ENCODE measurements around the gene CNTFR.

Gene CNTFR

DNA sequence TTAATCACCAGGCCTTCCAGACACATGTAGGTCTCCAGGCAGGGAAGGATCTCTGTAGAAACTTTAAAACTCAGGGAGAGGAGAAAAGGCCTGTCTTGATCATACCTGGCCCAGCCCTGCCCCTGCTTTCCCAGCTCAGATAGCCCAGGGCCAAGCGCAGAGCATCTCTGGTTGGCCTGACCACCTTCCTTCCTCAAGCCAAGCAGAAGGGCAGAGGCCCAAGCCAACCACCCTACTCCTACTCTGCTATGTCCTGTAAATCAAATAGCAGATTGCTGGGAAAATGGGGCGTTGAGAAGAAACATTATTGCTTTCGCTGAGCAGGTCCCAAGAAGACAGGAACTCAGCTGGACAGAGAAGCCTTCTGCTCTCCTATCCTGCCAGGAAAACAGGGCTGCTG is 81.1 kb downstream of the CNTFR start:
- no peaks in the 10 kb centered on the region for H3K36me3 ChIP-seq
- TF ChIP-seq, protein P1, sequence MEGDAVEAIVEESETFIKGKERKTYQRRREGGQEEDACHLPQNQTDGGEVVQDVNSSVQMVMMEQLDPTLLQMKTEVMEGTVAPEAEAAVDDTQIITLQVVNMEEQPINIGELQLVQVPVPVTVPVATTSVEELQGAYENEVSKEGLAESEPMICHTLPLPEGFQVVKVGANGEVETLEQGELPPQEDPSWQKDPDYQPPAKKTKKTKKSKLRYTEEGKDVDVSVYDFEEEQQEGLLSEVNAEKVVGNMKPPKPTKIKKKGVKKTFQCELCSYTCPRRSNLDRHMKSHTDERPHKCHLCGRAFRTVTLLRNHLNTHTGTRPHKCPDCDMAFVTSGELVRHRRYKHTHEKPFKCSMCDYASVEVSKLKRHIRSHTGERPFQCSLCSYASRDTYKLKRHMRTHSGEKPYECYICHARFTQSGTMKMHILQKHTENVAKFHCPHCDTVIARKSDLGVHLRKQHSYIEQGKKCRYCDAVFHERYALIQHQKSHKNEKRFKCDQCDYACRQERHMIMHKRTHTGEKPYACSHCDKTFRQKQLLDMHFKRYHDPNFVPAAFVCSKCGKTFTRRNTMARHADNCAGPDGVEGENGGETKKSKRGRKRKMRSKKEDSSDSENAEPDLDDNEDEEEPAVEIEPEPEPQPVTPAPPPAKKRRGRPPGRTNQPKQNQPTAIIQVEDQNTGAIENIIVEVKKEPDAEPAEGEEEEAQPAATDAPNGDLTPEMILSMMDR (IDR thresholded peaks at IDR 0.05; ENCODE audit: low read depth, low read length) = no peak
- no peaks in the 10 kb centered on the region for H3K27me3 ChIP-seq
- no peak for DNase-seq
- peaks cover 7% of the 10 kb centered on the region for H3K4me1 ChIP-seq
- no peak overlapping the region for H3K4me3 ChIP-seq (ENCODE audit: low read depth, low read length)
- H3K9me3 ChIP-seq = no peaks in the 10 kb centered on the region

DNA sequence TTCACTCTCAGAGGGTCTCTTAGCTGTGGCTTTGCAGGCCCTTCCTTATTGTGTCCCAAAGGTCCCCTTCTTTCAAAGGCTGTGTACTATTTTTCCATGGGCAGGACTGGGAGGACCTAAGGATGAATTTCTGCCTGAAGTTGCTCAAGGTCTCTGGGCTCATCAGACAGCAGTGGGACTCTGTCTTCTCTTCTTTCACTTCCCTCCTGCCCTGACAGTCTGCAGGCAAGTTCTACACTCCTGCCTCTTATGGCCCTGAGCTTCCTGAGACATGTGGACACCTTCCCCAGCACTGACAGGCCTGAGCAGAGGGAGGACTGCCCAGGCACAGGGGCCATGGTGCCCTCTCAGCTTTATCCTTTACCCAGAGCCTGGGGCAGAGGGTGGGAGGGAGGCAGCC is 81.6 kb downstream of the CNTFR start:
- Histone ChIP-seq H3K4me1 (peaks cover 2% of the 10 kb centered on the region), H3K36me3 (no peaks in the 10 kb centered on the region), H3K9me3 (no peaks in the 10 kb centered on the region), H3K27me3 (no peaks in the 10 kb centered on the region), H3K4me3 (ENCODE audit: low read depth, low read length) (no peak overlapping the region)
- no peak for DNase-seq
- TF ChIP-seq, protein P1 (IDR thresholded peaks at IDR 0.05; ENCODE audit: low read depth, low read length) = no peak

DNA sequence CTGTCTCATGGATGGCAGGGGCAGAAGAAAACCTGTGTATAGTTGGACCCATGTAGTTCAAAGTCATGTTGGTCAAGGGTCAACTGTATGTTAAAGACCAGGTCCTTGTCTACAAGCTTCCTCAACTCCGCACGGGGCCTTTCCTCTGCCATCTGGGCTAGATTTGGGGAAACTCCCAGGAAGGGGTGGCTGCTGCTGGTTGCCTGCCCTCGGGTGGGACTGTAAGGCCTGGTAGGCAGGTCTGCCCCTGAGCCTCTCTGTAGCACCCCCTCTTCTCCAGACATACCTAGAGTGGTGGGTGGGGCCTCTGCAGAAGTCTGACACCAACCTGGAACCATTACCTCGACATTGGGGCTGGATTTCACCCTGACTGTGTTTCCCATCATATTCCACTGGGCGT is 82.0 kb downstream of the CNTFR start:
- no peak for DNase-seq

DNA sequence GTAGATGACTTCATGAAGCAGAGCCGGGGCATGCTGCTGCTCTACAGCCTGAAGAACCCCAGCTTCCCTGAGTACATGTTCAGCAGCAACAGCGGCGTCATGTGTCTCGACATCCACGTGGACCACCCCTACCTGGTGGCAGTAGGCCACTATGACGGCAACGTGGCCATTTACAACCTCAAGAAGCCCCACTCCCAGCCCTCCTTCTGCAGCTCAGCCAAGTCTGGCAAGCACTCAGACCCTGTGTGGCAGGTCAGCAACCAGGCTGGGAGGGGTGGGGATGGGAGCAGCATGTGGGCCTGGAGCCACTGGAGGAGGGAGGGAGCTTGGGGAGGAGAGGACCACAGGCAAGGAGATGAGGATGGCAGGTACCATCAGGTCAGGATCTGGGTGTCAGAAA is 82.9 kb downstream of the CNTFR start:
- Histone ChIP-seq H3K9me3 (no peaks in the 10 kb centered on the region), H3K4me1 (no peaks in the 10 kb centered on the region), H3K36me3 (no peaks in the 10 kb centered on the region), H3K27me3 (no peaks in the 10 kb centered on the region), H3K4me3 (ENCODE audit: low read depth, low read length) (no peak overlapping the region)
- DNase-seq = no peak
- TF ChIP-seq, protein P1 (IDR thresholded peaks at IDR 0.05; ENCODE audit: low read depth, low read length) = no peak

More for the DNA sequence above, 82.0 kb downstream of the CNTFR start:
- H3K36me3 ChIP-seq = no peaks in the 10 kb centered on the region
- H3K9me3 ChIP-seq = no peaks in the 10 kb centered on the region
- no peak overlapping the region for H3K4me3 ChIP-seq (ENCODE audit: low read depth, low read length)
- no peaks in the 10 kb centered on the region for H3K27me3 ChIP-seq
- TF ChIP-seq, protein P1 (IDR thresholded peaks at IDR 0.05; ENCODE audit: low read depth, low read length) = no peak
- no peaks in the 10 kb centered on the region for H3K4me1 ChIP-seq

DNA sequence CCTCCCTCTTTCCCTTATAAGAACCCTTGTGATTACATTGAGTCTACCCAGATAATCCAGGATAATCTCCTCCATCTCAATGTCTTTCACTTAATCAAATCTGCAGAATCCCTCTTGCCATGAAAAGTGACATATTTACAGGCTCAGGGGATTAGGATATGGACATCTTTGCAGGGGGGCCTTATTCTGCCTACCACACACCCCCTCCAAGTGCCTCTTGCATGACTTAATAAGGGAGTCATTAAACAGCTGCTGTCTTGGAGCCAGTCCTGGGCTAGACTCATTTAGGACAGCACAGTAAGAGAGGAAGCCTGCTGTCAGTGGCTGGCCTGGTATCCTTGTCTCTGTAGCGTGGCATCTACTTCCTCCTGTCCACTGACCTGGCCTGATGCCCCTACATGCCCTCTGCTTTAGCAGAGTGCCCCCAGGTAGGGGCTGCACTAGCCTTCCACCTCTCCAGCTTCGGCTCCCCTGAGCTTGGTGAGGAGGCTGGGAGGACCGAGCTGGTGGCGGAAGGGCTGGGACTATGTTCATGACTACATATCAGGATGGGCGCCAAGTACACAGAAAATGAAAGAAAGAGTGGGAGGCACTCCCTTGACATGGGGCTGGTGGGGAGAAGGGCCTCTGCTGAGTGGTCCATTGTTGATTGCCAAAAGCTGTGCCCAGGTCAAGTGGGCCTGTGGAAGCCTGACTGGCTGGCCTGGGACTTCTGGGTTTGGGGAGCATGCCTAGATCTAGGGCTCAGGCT is 84.0 kb downstream of the CNTFR start:
- TF ChIP-seq, protein P1 (IDR thresholded peaks at IDR 0.05; ENCODE audit: low read depth, low read length) = no peak
- DNase-seq = no peak
- H3K36me3 ChIP-seq = no peaks in the 10 kb centered on the region
- H3K27me3 ChIP-seq = no peaks in the 10 kb centered on the region
- no peaks in the 10 kb centered on the region; the same call in 1 of the 2 replicates for H3K4me1 ChIP-seq
- no peaks in the 10 kb centered on the region for H3K9me3 ChIP-seq
- H3K4me3 ChIP-seq (ENCODE audit: low read depth, low read length) = no peak overlapping the region

DNA sequence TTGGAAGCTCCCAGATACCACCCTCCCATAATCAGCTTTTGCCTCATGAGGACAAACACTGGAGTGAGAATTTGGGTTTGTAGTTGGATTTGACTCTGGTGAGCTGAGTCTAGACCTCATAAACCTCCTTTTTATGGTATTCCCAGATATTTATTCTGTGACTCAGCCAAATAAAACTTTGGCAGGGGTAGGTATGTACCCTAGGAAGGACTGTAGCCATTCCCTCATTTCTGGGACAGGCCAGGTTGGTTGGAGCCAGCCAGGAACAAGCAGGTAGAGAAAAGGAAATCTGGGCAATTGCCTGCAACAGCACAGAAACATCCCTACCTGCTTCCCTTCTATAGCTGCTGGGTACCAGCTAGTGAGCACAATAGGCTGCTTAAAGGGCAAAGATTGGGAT is 86.1 kb downstream of the CNTFR start:
- H3K4me3 ChIP-seq (ENCODE audit: low read depth, low read length) = no peak overlapping the region
- no peaks in the 10 kb centered on the region for H3K9me3 ChIP-seq
- DNase-seq = no peak
- TF ChIP-seq, protein P1 (IDR thresholded peaks at IDR 0.05; ENCODE audit: low read depth, low read length) = no peak
- no peaks in the 10 kb centered on the region for H3K27me3 ChIP-seq
- H3K4me1 ChIP-seq = no peaks in the 10 kb centered on the region; the same call in 1 of the 2 replicates
- H3K36me3 ChIP-seq = no peaks in the 10 kb centered on the region

All from BE2C (cell line).